AG04449 (cell line): ENCODE results near the gene CSRNP3.

Experiments
- CTCF ChIA-PET: fragments of 350-600 bp; formaldehyde crosslinking; extraction: SDS; loops from one replicate; lab custom pipeline; 2021; ENCODE audit warnings: antibody characterized with exemption; lab: Yijun Ruan, JAX
- POLR2A ChIA-PET: fragments of 400-600, 350-600 bp; formaldehyde crosslinking; extraction: SDS; loops from one replicate; lab custom pipeline; 2020; ENCODE audit warnings: antibody characterized with exemption, inconsistent platforms; lab: Yijun Ruan, JAX
- DNase-seq: peaks from one replicate; pipeline ENCODE4 v3.0.0-alpha.2; 2010; ENCODE audit warnings: low read depth, low spot score
- H3K4me3 ChIP-seq: 2 replicates; pipeline ENCODE4 v1.5.1; 2011; ENCODE audit warnings: low read depth, mild to moderate bottlenecking, control low read depth, low read length
- CTCF ChIP-seq: IDR thresholded peaks from one replicate; pipeline ENCODE4 v1.5.1; 2011; ENCODE audit warnings: mild to moderate bottlenecking, moderate library complexity, low read length, control low read depth, inconsistent platforms; ENCODE audit not compliant: insufficient read depth; ENCODE audit errors: missing control alignments

Gene CSRNP3

GRCh38 chr2:165686800-165687199 is 217.3 kb downstream of the CSRNP3 start:
- TF ChIP-seq CTCF, result no peak
- no peak for DNase-seq
- POLR2A ChIA-PET, result no interaction called here
- no peak overlapping the region for H3K4me3 ChIP-seq
- CTCF ChIA-PET, result no interaction called here

GRCh38 chr2:165687426-165688002 is 218.0 kb downstream of the CSRNP3 start:
- TF ChIP-seq CTCF, result no peak
- CTCF ChIA-PET, result no interaction called here

DNA sequence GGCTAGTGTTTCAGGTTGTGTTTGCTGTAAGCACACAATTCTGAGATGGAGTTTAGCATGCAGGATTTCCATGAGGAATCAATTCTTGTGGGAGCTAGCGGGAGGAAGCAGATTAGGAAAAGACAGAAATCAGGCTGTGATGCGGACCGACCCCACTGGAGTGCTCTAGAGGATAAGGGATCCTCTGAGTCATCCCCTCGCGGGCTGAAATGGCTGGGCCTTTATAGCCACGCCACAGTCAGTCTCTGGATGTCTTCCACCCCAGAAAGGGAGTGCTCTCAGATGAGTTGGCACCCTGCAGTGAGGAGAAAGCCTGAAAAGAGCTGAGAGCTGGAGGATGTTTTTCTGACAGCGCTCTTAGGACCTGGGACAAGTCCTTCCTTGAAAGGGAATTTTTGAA is 222.1 kb downstream of the CSRNP3 start:
- no peak for TF ChIP-seq CTCF
- POLR2A ChIA-PET, result no interaction called here
- no peak for DNase-seq
- H3K4me3 ChIP-seq, result no peak overlapping the region
- CTCF ChIA-PET, result interaction anchor here (0.7 to 2.9 kb wide), 4 partner anchors 9 to 289 kb away, joined by 3 to 17 read pairs (median 4); no protein-coding TSS in a partner anchor

More at GRCh38 chr2:165687426-165688002, 218.0 kb downstream of the CSRNP3 start:
- no peak for DNase-seq
- no peak overlapping the region for H3K4me3 ChIP-seq
- POLR2A ChIA-PET, result no interaction called here

DNA sequence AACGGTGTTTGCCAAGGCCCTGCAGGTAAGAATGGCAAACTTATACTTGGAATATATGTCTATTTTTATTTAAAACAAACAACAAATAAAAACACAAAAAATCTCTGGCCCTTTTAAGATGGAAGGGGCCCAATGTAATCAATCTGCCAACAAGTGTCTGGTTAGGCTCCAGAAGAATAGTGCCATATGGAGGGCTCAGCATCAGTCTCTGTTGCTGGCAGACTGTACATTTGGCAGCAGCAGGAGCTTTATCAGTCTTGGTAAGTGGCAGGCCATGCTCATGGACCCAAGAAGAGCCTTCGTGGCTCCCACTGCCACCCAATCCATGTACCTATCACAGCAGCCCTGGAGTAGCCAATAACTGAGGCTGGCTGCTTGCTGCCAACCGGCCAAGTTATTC is 223.4 kb downstream of the CSRNP3 start:
- ChIA-PET POLR2A (no interaction called here), CTCF (no interaction called here)
- no peak for DNase-seq
- no peak for TF ChIP-seq CTCF
- no peak overlapping the region for H3K4me3 ChIP-seq

GRCh38 chr2:165693838-165694237 is 224.3 kb downstream of the CSRNP3 start:
- no peak overlapping the region for H3K4me3 ChIP-seq
- ChIA-PET POLR2A (no interaction called here), CTCF (no interaction called here)
- no peak for TF ChIP-seq CTCF
- no peak for DNase-seq

GRCh38 chr2:165697748-165698443 is 228.4 kb downstream of the CSRNP3 start:
- ChIA-PET POLR2A (no interaction called here), CTCF (interaction anchor here (1.8 kb wide), 1 partner anchor 296 kb away, joined by 6 read pairs; no protein-coding TSS in a partner anchor)
- no peak for DNase-seq
- no peak for TF ChIP-seq CTCF
- H3K4me3 ChIP-seq, result no peak overlapping the region
